H1 (cell line): Measurements from ENCODE around the gene GRM7. TPM values are rescaled to one million over a fixed set of nuclear protein-coding genes. Genes with fewer than 3 reads are reported as not detected.

Experiments used
- CBX8 ChIP-seq: fragments of 300-800, 300-1000 bp; sonication (generic); IDR thresholded peaks from 2 replicates; pipeline ENCODE4 v1.7.1; 2016; ENCODE audit warnings: low read depth, low read length, borderline replicate concordance
- EP300 ChIP-seq, 2 experiments: IDR thresholded peaks; 1 replicate in 1 of 2; 2 replicates in 1 of 2; pipeline ENCODE4 v1.6.1; 2011 to 2012; ENCODE audit warnings: low read depth in 2 of 2, low read length in 2 of 2, mild to moderate bottlenecking in 2 of 2, borderline replicate concordance in 1 of 2, inconsistent platforms in 1 of 2, moderate library complexity in 1 of 2
- SP4 ChIP-seq: IDR thresholded peaks from 2 replicates; pipeline ENCODE4 v1.6.1; 2012; ENCODE audit warnings: low read length, inconsistent platforms
- TAF1 ChIP-seq: IDR thresholded peaks from 2 replicates; pipeline ENCODE4 v1.6.1; 2011; ENCODE audit warnings: mild to moderate bottlenecking, low read depth, low read length
- polyA plus RNA-seq, 7 experiments: library from polyadenylated mRNA; depleted of rRNA in 3 of 7; stranded (reverse) in 5 of 7; unstranded in 2 of 7; fragments of >200 nt in 5 of 7; fragments of 200-250 nt in 2 of 7; gene quantifications; 1 replicate in 5 of 7; 2 replicates in 1 of 7; 4 replicates in 1 of 7; pipeline versions ENCODE4 v1.2.1 to v1.2.3, GENCODE V29; 2011 to 2013; ENCODE audit warnings: missing spikeins in 2 of 7, mixed read lengths in 2 of 7
- total RNA-seq: library from RNA; stranded (reverse); fragmentation: NEBNext Ultra II Directional; extraction: Animal tissue kit (Norgen Biotek cat#: 25700); gene quantifications from 2 replicates; pipeline ENCODE4 v1.2.1, GENCODE V29; 2021

The GRM7 gene
- total and polyA plus RNA-seq, 2 of the 8 experiments (the other 6 are each of a cell fraction or from before 2014, with no cell fraction given) = 0.17 to 0.24 TPM

GRCh38 chr3:7306901-7307300 is 446.0 kb downstream of the GRM7 start (continued):
- TF ChIP-seq CBX8 = no peak
- no peak for TF ChIP-seq EP300 (IDR thresholded peaks at IDR 0.05; ENCODE audit: borderline replicate concordance in 1 of 2, low read depth in 2 of 2, low read length in 2 of 2)
- TF ChIP-seq TAF1 = no peak
- no peak for TF ChIP-seq SP4
- TF ChIP-seq, all 59 proteins: peak for 0
